RWPE2 (cell line): ENCODE data around the gene C16orf86.

ENCODE experiments used
- ATAC-seq: fragments of 200-7000 bp; cut with Tn5 transposase; 3 replicates; pipeline ENCODE4 v1.9.1; 2021; ENCODE audit warnings: low read depth
- DNase-seq: peaks from one replicate; pipeline ENCODE4 v3.0.0-alpha.2; 2020; ENCODE audit warnings: low spot score
- H3K27ac ChIP-seq: fragments of 450-650 bp; 2 replicates; pipeline ENCODE4 v1.5.1; 2017; ENCODE audit warnings: mild to moderate bottlenecking; ENCODE audit not compliant: poor library complexity, severe bottlenecking
- H3K27me3 ChIP-seq: fragments of 250-450 bp; sonication (Bioruptor Pico); 2 replicates; pipeline ENCODE4 v1.5.1; 2021; ENCODE audit warnings: mild to moderate bottlenecking, moderate library complexity; ENCODE audit not compliant: insufficient read depth, poor library complexity, severe bottlenecking
- H3K36me3 ChIP-seq: fragments of 250-450 bp; sonication (Bioruptor Pico); 2 replicates; pipeline ENCODE4 v1.5.1; 2020; ENCODE audit warnings: low read depth, mild to moderate bottlenecking, moderate library complexity
- H3K4me1 ChIP-seq: fragments of 250-450 bp; sonication (Bioruptor Pico); 2 replicates; pipeline ENCODE4 v1.5.1; 2021; ENCODE audit warnings: mild to moderate bottlenecking, moderate library complexity; ENCODE audit not compliant: insufficient read depth, poor library complexity, severe bottlenecking
- H3K4me3 ChIP-seq: fragments of 250-450 bp; sonication (Bioruptor Pico); 2 replicates; pipeline ENCODE4 v1.5.1; 2021; ENCODE audit warnings: mild to moderate bottlenecking, moderate library complexity; ENCODE audit not compliant: severe bottlenecking
- H3K9me3 ChIP-seq: fragments of 250-450 bp; sonication (Bioruptor Pico); 2 replicates; pipeline ENCODE4 v1.5.1; 2021; ENCODE audit warnings: mild to moderate bottlenecking, moderate library complexity; ENCODE audit not compliant: severe bottlenecking
- CTCF ChIP-seq: fragments of 450-650 bp; IDR thresholded peaks from one replicate; pipeline ENCODE4 v1.5.1; 2017; ENCODE audit warnings: mild to moderate bottlenecking, moderate library complexity; ENCODE audit not compliant: poor library complexity, severe bottlenecking

C16orf86 gene

GRCh38 chr16:67701420-67701819 lies 34.8 kb downstream of the C16orf86 start:
- H3K36me3 ChIP-seq: peaks cover 9% of the 10 kb centered on the region
- DNase-seq (no peak), ATAC-seq (no peak)
- H3K9me3 ChIP-seq: no peaks in the 10 kb centered on the region
- H3K4me1 ChIP-seq: peaks cover 4% of the 10 kb centered on the region
- no peak overlapping the region for H3K27ac ChIP-seq
- H3K27me3 ChIP-seq: no peaks in the 10 kb centered on the region
- TF ChIP-seq CTCF: no peak
- H3K4me3 ChIP-seq: no peak overlapping the region

- DNase-seq (no peak), ATAC-seq (no peak)
Observed at GRCh38 chr16:67702130-67702529, 35.5 kb downstream of the C16orf86 start.

GRCh38 chr16:67703626-67704025 lies 37.0 kb downstream of the C16orf86 start:
- no peak overlapping the region for H3K4me3 ChIP-seq
- TF ChIP-seq CTCF: no peak
- DNase-seq (no peak), ATAC-seq (no peak)
- H3K27me3 ChIP-seq: no peaks in the 10 kb centered on the region
- H3K27ac ChIP-seq: no peak overlapping the region
- H3K9me3 ChIP-seq: no peaks in the 10 kb centered on the region
- peaks cover 9% of the 10 kb centered on the region for H3K36me3 ChIP-seq
- H3K4me1 ChIP-seq: no peaks in the 10 kb centered on the region

More at GRCh38 chr16:67702130-67702529, 35.5 kb downstream of the C16orf86 start:
- no peaks in the 10 kb centered on the region for H3K9me3 ChIP-seq
- no peak overlapping the region for H3K27ac ChIP-seq
- H3K36me3 ChIP-seq: peaks cover 9% of the 10 kb centered on the region
- H3K4me1 ChIP-seq: peaks cover under 1% of the 10 kb centered on the region
- no peak overlapping the region for H3K4me3 ChIP-seq
- TF ChIP-seq CTCF: no peak
- no peaks in the 10 kb centered on the region for H3K27me3 ChIP-seq

- Histone ChIP-seq H3K36me3 (peaks cover 4% of the 10 kb centered on the region), H3K27ac (no peak overlapping the region), H3K4me3 (no peak overlapping the region), H3K9me3 (no peaks in the 10 kb centered on the region), H3K4me1 (no peaks in the 10 kb centered on the region), H3K27me3 (no peaks in the 10 kb centered on the region)
- no peak for TF ChIP-seq CTCF
- ATAC-seq (no peak), DNase-seq (no peak)
Observed at GRCh38 chr16:67704110-67704509, 37.5 kb downstream of the C16orf86 start.

GRCh38 chr16:67707210-67707609 lies 40.6 kb downstream of the C16orf86 start:
- H3K36me3 ChIP-seq: no peaks in the 10 kb centered on the region; the same call in none of the 2 replicates
- no peak for ATAC-seq
- H3K27me3 ChIP-seq: no peaks in the 10 kb centered on the region
- H3K9me3 ChIP-seq: no peaks in the 10 kb centered on the region
- no peak for TF ChIP-seq CTCF
- no peak for DNase-seq
- no peaks in the 10 kb centered on the region for H3K4me1 ChIP-seq
- no peak overlapping the region for H3K4me3 ChIP-seq
- H3K27ac ChIP-seq: no peak overlapping the region
